ENCODE measurements around the gene KRT77. TPM values are rescaled to one million over a fixed set of nuclear protein-coding genes. Genes with fewer than 3 reads are reported as not detected.

The KRT77 gene
- total and polyA plus RNA-seq, 5 donors from 2014 or later = not detected

- H3K9me3 Mint-ChIP-seq = no peaks in the 10 kb centered on the region
- no peaks in the 10 kb centered on the region for H3K4me1 ChIP-seq (ENCODE audit: control insufficient read depth, insufficient read depth, low read length, poor library complexity, severe bottlenecking)
- DNase-seq (no peak), ATAC-seq (ENCODE audit: low read depth in 2 of 2) (no peak)
- H3K27ac ChIP-seq (ENCODE audit: insufficient read depth, low read length, poor library complexity, severe bottlenecking) = no peak overlapping the region
- H3K27me3 ChIP-seq (ENCODE audit: control insufficient read depth, insufficient read depth, low read length) = no peaks in the 10 kb centered on the region
- no peaks in the 10 kb centered on the region for H3K9me3 ChIP-seq (ENCODE audit: control insufficient read depth in 2 of 2, low read length in 2 of 2)
- H3K36me3 Mint-ChIP-seq = no peaks in the 10 kb centered on the region
- no peaks in the 10 kb centered on the region for H3K36me3 ChIP-seq (ENCODE audit: control insufficient read depth, insufficient read depth, low read length)
- H3K4me1 Mint-ChIP-seq = no peaks in the 10 kb centered on the region
- peak overlapping the region in 1 of 3 donors; percentile 6 for H3K27ac Mint-ChIP-seq
- H3K4me3 ChIP-seq (ENCODE audit: low read depth, low read length) = no peak overlapping the region
- H3K27me3 Mint-ChIP-seq = peaks cover 5% of the 10 kb centered on the region
- no peak overlapping the region for H3K4me3 Mint-ChIP-seq
Measured at GRCh38 chr12:52730793-52731192, 27.5 kb upstream of the KRT77 start.

- Histone ChIP-seq H3K36me3 (ENCODE audit: control insufficient read depth, insufficient read depth, low read length) (no peaks in the 10 kb centered on the region), H3K4me1 (ENCODE audit: control insufficient read depth, insufficient read depth, low read length, poor library complexity, severe bottlenecking) (no peaks in the 10 kb centered on the region), H3K9me3 (ENCODE audit: control insufficient read depth in 2 of 2, low read length in 2 of 2) (no peaks in the 10 kb centered on the region), H3K4me3 (ENCODE audit: low read depth, low read length) (no peak overlapping the region), H3K27me3 (ENCODE audit: control insufficient read depth, insufficient read depth, low read length) (no peaks in the 10 kb centered on the region), H3K27ac (ENCODE audit: insufficient read depth, low read length, poor library complexity, severe bottlenecking) (no peak overlapping the region)
- Mint-ChIP-seq H3K4me1 (no peaks in the 10 kb centered on the region), H3K36me3 (no peaks in the 10 kb centered on the region), H3K9me3 (no peaks in the 10 kb centered on the region), H3K27me3 (peaks cover 5% of the 10 kb centered on the region), H3K27ac (no peak overlapping the region), H3K4me3 (no peak overlapping the region)
- ATAC-seq (ENCODE audit: low read depth in 2 of 2) (no peak), DNase-seq (no peak)
Measured at GRCh38 chr12:52730383-52730782, 27.1 kb upstream of the KRT77 start.

DNA sequence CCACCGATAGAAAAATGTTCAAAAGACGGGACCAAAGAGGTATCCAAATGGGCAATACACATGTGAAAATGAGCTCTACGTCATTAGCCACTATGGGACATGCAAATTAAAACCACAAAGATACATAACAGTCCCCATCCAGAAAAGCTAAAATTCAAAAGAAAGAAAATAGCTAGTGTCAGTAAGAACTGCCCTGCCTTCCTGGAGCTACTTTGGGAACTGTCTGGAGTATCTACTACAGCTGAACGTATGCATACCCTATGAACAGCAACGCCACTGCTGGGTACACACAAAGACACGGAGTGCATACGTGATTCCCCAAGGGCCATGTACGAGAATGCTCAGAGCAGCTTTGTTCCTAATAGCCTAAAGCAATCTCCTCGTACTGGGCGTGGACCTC lies 25.8 kb upstream of the KRT77 start:
- no peaks in the 10 kb centered on the region for H3K36me3 ChIP-seq (ENCODE audit: control insufficient read depth, insufficient read depth, low read length)
- Mint-ChIP-seq H3K4me1 (no peaks in the 10 kb centered on the region), H3K9me3 (no peaks in the 10 kb centered on the region), H3K27ac (no peak overlapping the region), H3K36me3 (no peaks in the 10 kb centered on the region), H3K27me3 (peaks cover 6% of the 10 kb centered on the region), H3K4me3 (no peak overlapping the region)
- ATAC-seq (ENCODE audit: low read depth in 2 of 2) (no peak), DNase-seq (no peak)
- no peaks in the 10 kb centered on the region for H3K4me1 ChIP-seq (ENCODE audit: control insufficient read depth, insufficient read depth, low read length, poor library complexity, severe bottlenecking)
- H3K9me3 ChIP-seq (ENCODE audit: control insufficient read depth in 2 of 2, low read length in 2 of 2) = no peaks in the 10 kb centered on the region
- no peaks in the 10 kb centered on the region for H3K27me3 ChIP-seq (ENCODE audit: control insufficient read depth, insufficient read depth, low read length)
- no peak overlapping the region for H3K27ac ChIP-seq (ENCODE audit: insufficient read depth, low read length, poor library complexity, severe bottlenecking)
- H3K4me3 ChIP-seq (ENCODE audit: low read depth, low read length) = no peak overlapping the region

GRCh38 chr12:52728374-52728773 lies 25.1 kb upstream of the KRT77 start:
- Histone ChIP-seq H3K9me3 (ENCODE audit: control insufficient read depth in 2 of 2, low read length in 2 of 2) (no peaks in the 10 kb centered on the region), H3K27me3 (ENCODE audit: control insufficient read depth, insufficient read depth, low read length) (no peaks in the 10 kb centered on the region), H3K36me3 (ENCODE audit: control insufficient read depth, insufficient read depth, low read length) (no peaks in the 10 kb centered on the region), H3K4me3 (ENCODE audit: low read depth, low read length) (no peak overlapping the region), H3K4me1 (ENCODE audit: control insufficient read depth, insufficient read depth, low read length, poor library complexity, severe bottlenecking) (no peaks in the 10 kb centered on the region), H3K27ac (ENCODE audit: insufficient read depth, low read length, poor library complexity, severe bottlenecking) (no peak overlapping the region)
- Mint-ChIP-seq H3K4me3 (no peak overlapping the region), H3K27me3 (peaks cover 10% of the 10 kb centered on the region), H3K36me3 (no peaks in the 10 kb centered on the region), H3K9me3 (no peaks in the 10 kb centered on the region), H3K27ac (no peak overlapping the region), H3K4me1 (no peaks in the 10 kb centered on the region)
- ATAC-seq (ENCODE audit: low read depth in 2 of 2) (no peak), DNase-seq (no peak)

- H3K4me3 ChIP-seq (ENCODE audit: low read depth, low read length) = no peak overlapping the region
Measured at GRCh38 chr12:52727037-52727436, 23.7 kb upstream of the KRT77 start.

GRCh38 chr12:52726451-52726850 lies 23.1 kb upstream of the KRT77 start:
- no peaks in the 10 kb centered on the region for H3K36me3 ChIP-seq (ENCODE audit: control insufficient read depth, insufficient read depth, low read length)
- H3K27ac ChIP-seq (ENCODE audit: insufficient read depth, low read length, poor library complexity, severe bottlenecking) = no peak overlapping the region
- Mint-ChIP-seq H3K9me3 (no peaks in the 10 kb centered on the region), H3K4me1 (no peaks in the 10 kb centered on the region), H3K27ac (no peak overlapping the region), H3K27me3 (peaks cover 10% of the 10 kb centered on the region), H3K4me3 (no peak overlapping the region), H3K36me3 (no peaks in the 10 kb centered on the region)
- H3K4me3 ChIP-seq (ENCODE audit: low read depth, low read length) = no peak overlapping the region
- no peaks in the 10 kb centered on the region for H3K27me3 ChIP-seq (ENCODE audit: control insufficient read depth, insufficient read depth, low read length)
- H3K4me1 ChIP-seq (ENCODE audit: control insufficient read depth, insufficient read depth, low read length, poor library complexity, severe bottlenecking) = no peaks in the 10 kb centered on the region
- ATAC-seq (ENCODE audit: low read depth in 2 of 2) (no peak), DNase-seq (no peak)
- H3K9me3 ChIP-seq (ENCODE audit: control insufficient read depth in 2 of 2, low read length in 2 of 2) = no peaks in the 10 kb centered on the region

More at GRCh38 chr12:52727037-52727436, 23.7 kb upstream of the KRT77 start:
- DNase-seq (no peak), ATAC-seq (ENCODE audit: low read depth in 2 of 2) (no peak)
- Histone ChIP-seq H3K36me3 (ENCODE audit: control insufficient read depth, insufficient read depth, low read length) (no peaks in the 10 kb centered on the region), H3K27ac (ENCODE audit: insufficient read depth, low read length, poor library complexity, severe bottlenecking) (no peak overlapping the region), H3K9me3 (ENCODE audit: control insufficient read depth in 2 of 2, low read length in 2 of 2) (no peaks in the 10 kb centered on the region), H3K4me1 (ENCODE audit: control insufficient read depth, insufficient read depth, low read length, poor library complexity, severe bottlenecking) (no peaks in the 10 kb centered on the region), H3K27me3 (ENCODE audit: control insufficient read depth, insufficient read depth, low read length) (no peaks in the 10 kb centered on the region)
- H3K4me1 Mint-ChIP-seq = no peaks in the 10 kb centered on the region
- H3K4me3 Mint-ChIP-seq = no peak overlapping the region
- H3K9me3 Mint-ChIP-seq = no peaks in the 10 kb centered on the region
- H3K27ac Mint-ChIP-seq = no peak overlapping the region
- peaks cover 10% of the 10 kb centered on the region for H3K27me3 Mint-ChIP-seq
- no peaks in the 10 kb centered on the region for H3K36me3 Mint-ChIP-seq

DNA sequence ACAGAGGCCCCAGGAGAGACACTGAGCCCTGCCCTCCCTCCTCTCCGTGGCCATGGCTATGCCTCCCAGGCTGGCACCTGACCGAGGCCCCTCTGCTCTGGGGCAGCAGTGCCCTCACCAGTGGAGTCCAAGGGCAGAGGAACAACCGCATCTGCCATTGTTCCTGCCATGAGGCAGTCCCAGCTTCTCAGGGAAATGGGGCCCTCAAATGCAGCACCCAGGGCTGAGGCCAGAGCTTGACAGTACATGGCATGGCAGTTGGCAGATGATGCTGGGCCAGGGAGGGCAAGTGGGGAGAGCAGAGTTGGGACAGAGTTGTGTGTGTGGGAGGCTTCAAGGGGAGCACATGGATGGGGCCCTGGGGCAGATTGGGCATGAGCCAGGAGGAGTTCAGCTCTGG lies 21.1 kb upstream of the KRT77 start:
- Mint-ChIP-seq H3K9me3 (no peaks in the 10 kb centered on the region), H3K27ac (no peak overlapping the region), H3K27me3 (peaks cover 16% of the 10 kb centered on the region), H3K4me3 (no peak overlapping the region), H3K4me1 (no peaks in the 10 kb centered on the region), H3K36me3 (no peaks in the 10 kb centered on the region)
- H3K27me3 ChIP-seq (ENCODE audit: control insufficient read depth, insufficient read depth, low read length) = no peaks in the 10 kb centered on the region
- no peaks in the 10 kb centered on the region for H3K4me1 ChIP-seq (ENCODE audit: control insufficient read depth, insufficient read depth, low read length, poor library complexity, severe bottlenecking)
- no peak overlapping the region for H3K27ac ChIP-seq (ENCODE audit: insufficient read depth, low read length, poor library complexity, severe bottlenecking)
- H3K9me3 ChIP-seq (ENCODE audit: control insufficient read depth in 2 of 2, low read length in 2 of 2) = no peaks in the 10 kb centered on the region
- ATAC-seq (ENCODE audit: low read depth in 2 of 2) (no peak), DNase-seq (no peak)
- no peak overlapping the region for H3K4me3 ChIP-seq (ENCODE audit: low read depth, low read length)
- H3K36me3 ChIP-seq (ENCODE audit: control insufficient read depth, insufficient read depth, low read length) = no peaks in the 10 kb centered on the region

GRCh38 chr12:52722680-52723079 lies 19.4 kb upstream of the KRT77 start:
- Mint-ChIP-seq H3K27me3 (peaks cover 19% of the 10 kb centered on the region), H3K36me3 (no peaks in the 10 kb centered on the region), H3K27ac (peak overlapping the region in 1 of 3 donors; percentile 30), H3K9me3 (no peaks in the 10 kb centered on the region), H3K4me1 (no peaks in the 10 kb centered on the region), H3K4me3 (no peak overlapping the region)
- ATAC-seq (ENCODE audit: low read depth in 2 of 2) (no peak), DNase-seq (no peak)
- Histone ChIP-seq H3K4me1 (ENCODE audit: control insufficient read depth, insufficient read depth, low read length, poor library complexity, severe bottlenecking) (no peaks in the 10 kb centered on the region), H3K27ac (ENCODE audit: insufficient read depth, low read length, poor library complexity, severe bottlenecking) (no peak overlapping the region), H3K27me3 (ENCODE audit: control insufficient read depth, insufficient read depth, low read length) (no peaks in the 10 kb centered on the region), H3K4me3 (ENCODE audit: low read depth, low read length) (no peak overlapping the region), H3K9me3 (ENCODE audit: control insufficient read depth in 2 of 2, low read length in 2 of 2) (no peaks in the 10 kb centered on the region), H3K36me3 (ENCODE audit: control insufficient read depth, insufficient read depth, low read length) (no peaks in the 10 kb centered on the region)

All from CD4-positive, CD25-positive, alpha-beta regulatory T cell (primary cell).